ENCODE data around the gene FOXA3. TPM values are rescaled to one million over a fixed set of nuclear protein-coding genes. Genes with fewer than 3 reads are reported as not detected.

FOXA3 gene
- total RNA-seq, 4 donors from 2014 or later, result 1.9 to 24.4 (median 9.2) TPM

DNA sequence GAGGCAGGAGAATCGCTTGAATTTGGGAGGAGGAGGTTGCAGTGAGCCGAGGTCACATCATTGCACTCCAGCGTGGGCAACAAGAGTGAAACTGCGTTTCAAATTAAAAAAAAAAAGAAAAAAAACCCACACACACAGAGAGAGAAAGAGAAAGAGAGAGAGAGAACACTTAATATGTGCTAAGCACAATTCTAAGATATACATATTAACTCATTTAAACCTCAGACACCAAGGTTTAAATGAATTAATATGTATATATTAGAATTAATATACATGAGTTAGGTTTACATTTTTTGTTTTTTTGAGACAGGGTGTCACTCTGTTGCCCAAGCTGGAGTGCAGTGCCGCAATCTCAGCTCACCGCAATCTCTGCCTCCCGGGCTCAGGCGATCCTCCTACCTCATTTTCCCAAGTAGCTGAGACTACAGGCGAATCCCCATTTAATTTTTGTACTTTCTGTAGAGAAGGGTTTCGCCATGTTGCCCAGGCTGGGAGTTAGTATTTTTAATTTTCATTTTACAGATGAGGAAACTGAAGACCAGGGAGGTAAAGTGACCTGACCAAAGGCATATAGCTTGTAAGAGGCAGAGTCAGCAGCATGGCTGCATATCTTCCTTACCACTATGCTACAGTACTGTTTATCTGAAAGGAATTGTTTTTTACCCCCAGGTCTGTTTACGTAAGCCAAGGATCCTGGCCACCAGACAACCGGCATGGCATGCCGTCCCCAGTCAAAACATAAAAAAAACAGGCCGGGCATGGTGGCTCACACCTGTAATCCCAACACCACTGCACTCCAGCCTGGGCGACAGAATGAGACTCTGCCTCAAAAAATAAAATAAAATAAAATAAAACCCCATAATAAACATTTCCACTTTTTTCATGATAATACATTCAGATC is 3.5 kb upstream of the FOXA3 start:
- Histone ChIP-seq H3K4me1 (peaks cover 9 to 34% (median 25%) of the 10 kb centered on the region in 4 donors), H3K4me3 (no peak overlapping the region), H3K36me3 (peaks cover 0 to 9% (median 4%) of the 10 kb centered on the region in 4 donors), H3K27me3 (peaks cover 13% of the 10 kb centered on the region), H3K27ac (no peak overlapping the region), H3K9me3 (no peaks in the 10 kb centered on the region)
- 84 to 85% methylated on average over 11 to 15 of the region's 15 CpGs for WGBS, 2 donors (ENCODE audit: low coverage in 1 of 2)
- DNase-seq, result no peak
- in situ Hi-C loops (cut with MboI; ENCODE audit: low pct_ligation_motif_present in 1 of 4, low pct_unique_long_range_greater_than_20kb in 1 of 4, low sequenced_read_pairs in 3 of 4) (no loop called here), intact Hi-C loops (cut with DNase I; ENCODE audit: low total_unique reads) (no loop called here)
- TF ChIP-seq POLR2A (IDR thresholded peaks at IDR 0.05) (no peak), POLR2AphosphoS5 (IDR thresholded peaks at IDR 0.05) (no peak), EP300 (IDR thresholded peaks at IDR 0.05; ENCODE audit: low read depth) (no peak)
- TF ChIP-seq, protein P1, sequence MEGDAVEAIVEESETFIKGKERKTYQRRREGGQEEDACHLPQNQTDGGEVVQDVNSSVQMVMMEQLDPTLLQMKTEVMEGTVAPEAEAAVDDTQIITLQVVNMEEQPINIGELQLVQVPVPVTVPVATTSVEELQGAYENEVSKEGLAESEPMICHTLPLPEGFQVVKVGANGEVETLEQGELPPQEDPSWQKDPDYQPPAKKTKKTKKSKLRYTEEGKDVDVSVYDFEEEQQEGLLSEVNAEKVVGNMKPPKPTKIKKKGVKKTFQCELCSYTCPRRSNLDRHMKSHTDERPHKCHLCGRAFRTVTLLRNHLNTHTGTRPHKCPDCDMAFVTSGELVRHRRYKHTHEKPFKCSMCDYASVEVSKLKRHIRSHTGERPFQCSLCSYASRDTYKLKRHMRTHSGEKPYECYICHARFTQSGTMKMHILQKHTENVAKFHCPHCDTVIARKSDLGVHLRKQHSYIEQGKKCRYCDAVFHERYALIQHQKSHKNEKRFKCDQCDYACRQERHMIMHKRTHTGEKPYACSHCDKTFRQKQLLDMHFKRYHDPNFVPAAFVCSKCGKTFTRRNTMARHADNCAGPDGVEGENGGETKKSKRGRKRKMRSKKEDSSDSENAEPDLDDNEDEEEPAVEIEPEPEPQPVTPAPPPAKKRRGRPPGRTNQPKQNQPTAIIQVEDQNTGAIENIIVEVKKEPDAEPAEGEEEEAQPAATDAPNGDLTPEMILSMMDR (IDR thresholded peaks at IDR 0.05), result no peak

DNA sequence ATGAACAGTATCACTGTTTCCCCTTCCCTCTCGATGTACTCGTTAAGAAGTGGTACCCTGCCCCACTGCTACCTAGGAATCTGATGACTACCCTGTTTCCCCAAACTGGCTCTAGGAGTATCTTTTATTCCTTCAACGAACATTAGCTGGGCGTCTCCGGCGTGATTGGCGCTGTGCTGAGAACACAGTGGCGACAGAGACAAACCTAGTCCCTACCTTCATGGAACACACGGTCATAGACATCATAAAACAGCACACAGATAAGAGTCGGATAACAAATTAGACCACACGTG is 1.9 kb upstream of the FOXA3 start:
- Histone ChIP-seq H3K9me3 (no peaks in the 10 kb centered on the region), H3K4me1 (peaks cover 9 to 37% (median 25%) of the 10 kb centered on the region in 4 donors), H3K36me3 (peaks cover 0 to 9% (median 4%) of the 10 kb centered on the region in 4 donors), H3K27me3 (peaks cover 13% of the 10 kb centered on the region), H3K4me3 (peak overlapping the region; percentile 81 to 100 (median 90)), H3K27ac (peak overlapping the region; percentile 94 to 98 (median 96))
- in situ Hi-C loops (cut with MboI; ENCODE audit: low pct_ligation_motif_present in 1 of 4, low pct_unique_long_range_greater_than_20kb in 1 of 4, low sequenced_read_pairs in 3 of 4) (no loop called here), intact Hi-C loops (cut with DNase I; ENCODE audit: low total_unique reads) (no loop called here)
- WGBS, 2 donors (ENCODE audit: low coverage in 1 of 2), result 0 to 3% methylated on average over 2 to 11 of the region's 11 CpGs
- TF ChIP-seq POLR2A (IDR thresholded peaks at IDR 0.05) (no peak), POLR2AphosphoS5 (IDR thresholded peaks at IDR 0.05) (peak in 2 of 3 donors; percentile 32 to 35)
- peak; percentile 66 for DNase-seq

- 0 to 1% methylated on average over 2 to 65 of the region's 65 CpGs for WGBS, 2 donors (ENCODE audit: low coverage in 1 of 2)
- no peaks in the 10 kb centered on the region for H3K9me3 ChIP-seq
Observed at GRCh38 chr19:45862564-45863334, 1.4 kb upstream of the FOXA3 start, which contains the start of gene SYMPK. Gene SYMPK (minus strand): TSS chr19:45863147. CDS start chr19:45854495, 8,652 bp downstream.

DNA sequence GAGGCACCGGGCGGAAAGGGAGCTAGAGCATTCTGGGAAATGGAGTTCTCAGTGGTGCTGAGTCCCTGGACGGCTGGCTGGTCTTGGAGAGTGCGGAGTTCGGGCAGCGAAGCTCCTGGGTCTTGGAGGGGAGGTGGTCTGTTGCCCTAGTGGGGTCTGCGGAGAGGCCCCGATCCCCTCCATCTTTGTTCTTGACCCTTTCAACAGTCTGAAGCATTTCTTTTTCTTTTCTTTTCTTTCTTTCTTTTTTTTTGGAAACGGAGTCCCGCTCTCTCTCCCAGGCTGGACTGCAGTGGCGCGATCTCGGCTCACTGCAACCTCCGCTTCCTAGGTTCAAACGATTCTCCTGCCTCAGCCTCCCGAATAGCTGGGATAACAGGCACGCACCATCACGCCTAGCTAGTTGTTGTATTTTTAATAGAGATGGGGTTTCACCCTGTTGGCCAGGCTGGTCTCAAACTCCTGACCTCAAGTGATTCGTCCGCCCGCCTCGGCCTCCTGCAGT is 739 bp upstream of the FOXA3 start:
- intact Hi-C loops (cut with DNase I; ENCODE audit: low total_unique reads), result no loop called here
- TF ChIP-seq POLR2AphosphoS5 (IDR thresholded peaks at IDR 0.05) (peak in 2 of 3 donors; percentile 33 to 73), EP300 (IDR thresholded peaks at IDR 0.05; ENCODE audit: low read depth) (no peak)
- Histone ChIP-seq H3K4me3 (peak overlapping the region; percentile 29 to 100 (median 90)), H3K27ac (peak overlapping the region; percentile 71 to 98 (median 96)), H3K27me3 (peaks cover 13% of the 10 kb centered on the region), H3K4me1 (peaks cover 9 to 37% (median 25%) of the 10 kb centered on the region in 4 donors), H3K9me3 (no peaks in the 10 kb centered on the region), H3K36me3 (peaks cover 0 to 9% (median 4%) of the 10 kb centered on the region in 4 donors)
- in situ Hi-C loops (cut with MboI; ENCODE audit: low pct_ligation_motif_present in 1 of 4, low pct_unique_long_range_greater_than_20kb in 1 of 4, low sequenced_read_pairs in 3 of 4), result no loop called here
- 4 to 11% methylated on average over 3 to 22 of the region's 22 CpGs for WGBS, 2 donors (ENCODE audit: low coverage in 1 of 2)
- peak; percentile 26 for DNase-seq

More at GRCh38 chr19:45862564-45863334, 1.4 kb upstream of the FOXA3 start, which contains the start of gene SYMPK:
- TF ChIP-seq POLR2A (IDR thresholded peaks at IDR 0.05) (peak; percentile 68), POLR2AphosphoS5 (IDR thresholded peaks at IDR 0.05) (peak; percentile 78 to 82 (median 82)), EP300 (IDR thresholded peaks at IDR 0.05; ENCODE audit: low read depth) (no peak)
- TF ChIP-seq, protein P1 (IDR thresholded peaks at IDR 0.05), result no peak
- DNase-seq, result peak; percentile 99
- Histone ChIP-seq H3K27ac (peak within 1 kb of the TSS; percentile 94 to 98 (median 96)), H3K36me3 (peaks cover 0 to 9% (median 4%) of the 10 kb centered on the region in 4 donors), H3K4me3 (peak within 1 kb of the TSS; percentile 81 to 100 (median 90)), H3K4me1 (peaks cover 9 to 37% (median 25%) of the 10 kb centered on the region in 4 donors), H3K27me3 (peaks cover 13% of the 10 kb centered on the region)
- intact Hi-C loops (cut with DNase I; ENCODE audit: low total_unique reads), result no loop called here
- in situ Hi-C loops (cut with MboI; ENCODE audit: low pct_ligation_motif_present in 1 of 4, low pct_unique_long_range_greater_than_20kb in 1 of 4, low sequenced_read_pairs in 3 of 4), result no loop called here
